Measurements from ENCODE around the gene VPS35L. TPM values are rescaled to one million over a fixed set of nuclear protein-coding genes. Genes with fewer than 3 reads are reported as not detected.
A peak's percentile ranks its signal among the peaks of the same experiment; 100 is the strongest.

VPS35L gene
- total and polyA plus RNA-seq, 12 donors = 15.0 to 35.1 (median 30.4) TPM

DNA sequence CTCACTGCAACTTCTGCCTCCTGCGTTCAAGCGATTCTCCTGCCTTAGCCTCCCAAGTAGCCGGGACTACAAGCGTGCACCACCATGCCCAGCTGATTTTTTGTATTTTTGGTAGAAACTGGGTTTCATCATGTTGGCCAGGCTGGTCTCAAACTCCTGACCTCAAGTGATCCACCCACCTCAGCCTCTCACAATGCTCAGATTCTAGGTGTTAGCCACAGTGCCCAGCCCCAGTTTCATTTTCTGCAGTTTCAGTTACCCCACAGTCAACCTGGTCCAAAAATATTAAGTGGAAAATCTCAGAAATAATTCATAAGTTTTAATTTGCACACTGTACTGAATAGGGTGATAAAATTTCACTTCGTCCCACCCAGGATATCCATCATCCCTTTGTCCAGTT, 133.8 kb downstream of the VPS35L start:
- intact Hi-C loops (cut with DNase I) = loop anchor here in 1 of 10 donors (10.0 kb wide), 1 partner anchor 85 kb away; no protein-coding TSS in a partner anchor
- ATAC-seq (no peak), DNase-seq (no peak)
- H3K27me3 ChIP-seq = no peaks in the 10 kb centered on the region
- peak overlapping the region in 2 of 10 donors; percentile 42 to 61 for H3K27ac ChIP-seq
- no peak overlapping the region for H3K4me3 ChIP-seq
- peaks cover 0 to 25% (median 11%) of the 10 kb centered on the region in 9 donors for H3K4me1 ChIP-seq
- WGBS, 2 donors = 97 to 99% methylated on average over 5 of the region's 5 CpGs
- H3K36me3 ChIP-seq = peaks cover 0 to 80% (median 10%) of the 10 kb centered on the region in 9 donors
- TF ChIP-seq, protein P1, sequence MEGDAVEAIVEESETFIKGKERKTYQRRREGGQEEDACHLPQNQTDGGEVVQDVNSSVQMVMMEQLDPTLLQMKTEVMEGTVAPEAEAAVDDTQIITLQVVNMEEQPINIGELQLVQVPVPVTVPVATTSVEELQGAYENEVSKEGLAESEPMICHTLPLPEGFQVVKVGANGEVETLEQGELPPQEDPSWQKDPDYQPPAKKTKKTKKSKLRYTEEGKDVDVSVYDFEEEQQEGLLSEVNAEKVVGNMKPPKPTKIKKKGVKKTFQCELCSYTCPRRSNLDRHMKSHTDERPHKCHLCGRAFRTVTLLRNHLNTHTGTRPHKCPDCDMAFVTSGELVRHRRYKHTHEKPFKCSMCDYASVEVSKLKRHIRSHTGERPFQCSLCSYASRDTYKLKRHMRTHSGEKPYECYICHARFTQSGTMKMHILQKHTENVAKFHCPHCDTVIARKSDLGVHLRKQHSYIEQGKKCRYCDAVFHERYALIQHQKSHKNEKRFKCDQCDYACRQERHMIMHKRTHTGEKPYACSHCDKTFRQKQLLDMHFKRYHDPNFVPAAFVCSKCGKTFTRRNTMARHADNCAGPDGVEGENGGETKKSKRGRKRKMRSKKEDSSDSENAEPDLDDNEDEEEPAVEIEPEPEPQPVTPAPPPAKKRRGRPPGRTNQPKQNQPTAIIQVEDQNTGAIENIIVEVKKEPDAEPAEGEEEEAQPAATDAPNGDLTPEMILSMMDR (IDR thresholded peaks at IDR 0.05) = no peak
- peaks cover 0 to 10% (median 0%) of the 10 kb centered on the region in 11 donors for H3K9me3 ChIP-seq

- ATAC-seq (peak in 6 of 8 donors; percentile 50 to 76 (median 57)), DNase-seq (no peak)
- TF ChIP-seq, protein P1 (IDR thresholded peaks at IDR 0.05) = no peak
- H3K9me3 ChIP-seq = peaks cover 0 to 3% (median 0%) of the 10 kb centered on the region in 11 donors
- peak overlapping the region in 5 of 10 donors; percentile 33 to 78 (median 57) for H3K27ac ChIP-seq
- no peaks in the 10 kb centered on the region for H3K27me3 ChIP-seq
- no peak overlapping the region for H3K4me3 ChIP-seq
- H3K4me1 ChIP-seq = peaks cover 0 to 25% (median 11%) of the 10 kb centered on the region in 9 donors
- intact Hi-C loops (cut with DNase I) = no loop called here
- WGBS, 2 donors = 67 to 73% methylated on average over 4 of the region's 4 CpGs
- H3K36me3 ChIP-seq = peaks cover 0 to 74% (median 4%) of the 10 kb centered on the region in 9 donors
Measured at GRCh38 chr16:19690196-19690595, 134.7 kb downstream of the VPS35L start.

GRCh38 chr16:19691161-19691711, 135.7 kb downstream of the VPS35L start:
- DNase-seq (peak in 1 of 2 donors; percentile 13), ATAC-seq (peak in 7 of 8 donors; percentile 15 to 51 (median 34))
- H3K4me1 ChIP-seq = peaks cover 0 to 34% (median 19%) of the 10 kb centered on the region in 9 donors
- no peak overlapping the region for H3K4me3 ChIP-seq
- no peaks in the 10 kb centered on the region for H3K9me3 ChIP-seq
- H3K27ac ChIP-seq = peak overlapping the region in 7 of 10 donors; percentile 14 to 78 (median 42)
- H3K27me3 ChIP-seq = no peaks in the 10 kb centered on the region
- WGBS, 2 donors = 57 to 72% methylated on average over 14 of the region's 14 CpGs
- TF ChIP-seq, protein P1 (IDR thresholded peaks at IDR 0.05) = no peak
- intact Hi-C loops (cut with DNase I) = no loop called here
- H3K36me3 ChIP-seq = peaks cover 0 to 64% (median 4%) of the 10 kb centered on the region in 9 donors

DNA sequence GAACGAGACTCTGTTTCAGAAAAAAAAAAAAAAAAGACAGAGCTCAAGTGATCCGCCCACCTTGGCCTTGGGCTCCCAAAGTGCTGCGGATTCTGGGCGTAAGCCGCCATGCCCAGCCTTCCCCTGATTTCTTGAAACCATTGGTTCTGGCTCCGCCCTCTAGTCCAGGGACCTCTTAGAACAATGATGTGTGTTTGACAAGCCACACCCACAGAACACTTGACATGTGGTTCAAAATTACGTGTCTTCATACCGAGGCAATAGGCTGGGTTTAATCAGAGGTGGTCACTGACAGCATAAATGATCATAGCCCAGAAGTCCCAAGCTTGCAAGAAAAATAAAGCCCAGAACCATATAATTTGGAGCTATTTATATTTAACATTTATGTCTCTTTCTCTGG, 139.5 kb downstream of the VPS35L start:
- no peak for ATAC-seq
- WGBS, 2 donors = 95 to 96% methylated on average over 8 of the region's 8 CpGs
- Histone ChIP-seq H3K4me3 (no peak overlapping the region), H3K4me1 (peaks cover 8 to 65% (median 52%) of the 10 kb centered on the region in 9 donors), H3K27me3 (no peaks in the 10 kb centered on the region), H3K36me3 (peaks cover 0 to 56% (median 4%) of the 10 kb centered on the region in 9 donors), H3K9me3 (no peaks in the 10 kb centered on the region), H3K27ac (peak overlapping the region in 4 of 10 donors; percentile 73 to 93 (median 90))
- DNase-seq = no peak
- TF ChIP-seq, protein P1 (IDR thresholded peaks at IDR 0.05) = no peak
- intact Hi-C loops (cut with DNase I) = loop anchor here in 1 of 10 donors (5.0 kb wide), 1 partner anchor 48 kb away; no protein-coding TSS in a partner anchor

All from heart right ventricle (tissue), 16 donors.